Activated CD8-positive, alpha-beta memory T cell treated with anti-CD3 and anti-CD28 coated beads, Interleukin-2, amount 50 U/mL, for 4 hours (primary cell): ENCODE results near the gene TMEM121B.

Experiments
- DNase-seq: peaks from one replicate; pipeline ENCODE4 v3.0.0-alpha.2; 2020

The TMEM121B gene

DNA sequence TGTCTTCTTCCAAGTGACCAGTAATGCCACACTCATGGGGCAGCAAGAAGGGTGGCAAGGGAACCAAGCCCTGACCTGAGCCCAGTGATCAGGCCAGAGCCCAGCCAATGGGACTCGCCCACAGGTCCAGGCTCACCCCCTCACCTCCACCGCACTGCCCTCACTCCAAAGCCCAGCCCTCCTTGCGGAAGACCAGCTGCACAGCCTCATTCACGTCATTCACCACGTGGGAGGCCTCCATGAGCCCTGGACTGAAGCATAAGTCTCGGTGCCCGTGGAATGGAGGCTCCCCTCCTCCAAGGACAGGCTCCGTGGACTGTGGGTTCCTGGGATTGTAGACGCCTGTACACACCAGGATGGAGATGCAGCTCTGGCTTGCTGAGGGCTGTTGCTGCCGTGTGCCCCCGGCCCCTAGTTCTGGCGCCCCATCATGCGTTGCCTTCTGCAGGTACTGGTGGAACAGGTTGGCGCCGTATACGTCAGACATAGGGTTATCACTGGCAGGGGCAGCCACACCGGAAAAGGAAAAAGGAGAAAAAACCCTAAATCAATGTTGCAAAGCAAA lies 16.8 kb upstream of the TMEM121B start:
- DNase-seq = no peak

DNA sequence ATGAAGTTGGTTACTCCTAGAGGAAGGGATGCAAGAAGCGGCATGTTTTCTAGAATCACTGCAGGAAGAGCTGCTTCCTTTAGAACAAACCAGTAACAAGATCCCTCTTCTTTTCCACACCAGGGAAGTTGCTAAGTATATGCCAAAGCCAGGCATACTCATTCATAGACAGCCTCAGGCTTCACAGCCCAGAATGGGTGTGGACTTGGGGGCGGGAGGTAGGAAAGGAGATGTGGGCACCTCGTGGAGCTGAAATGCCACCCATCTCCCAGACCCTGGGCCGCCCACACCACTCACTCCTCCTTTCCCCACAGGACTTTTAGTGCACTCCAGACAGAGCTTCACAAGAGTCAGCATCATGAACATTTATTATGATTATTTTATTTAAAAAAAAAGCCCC lies 16.0 kb upstream of the TMEM121B start:
- no peak for DNase-seq

DNA sequence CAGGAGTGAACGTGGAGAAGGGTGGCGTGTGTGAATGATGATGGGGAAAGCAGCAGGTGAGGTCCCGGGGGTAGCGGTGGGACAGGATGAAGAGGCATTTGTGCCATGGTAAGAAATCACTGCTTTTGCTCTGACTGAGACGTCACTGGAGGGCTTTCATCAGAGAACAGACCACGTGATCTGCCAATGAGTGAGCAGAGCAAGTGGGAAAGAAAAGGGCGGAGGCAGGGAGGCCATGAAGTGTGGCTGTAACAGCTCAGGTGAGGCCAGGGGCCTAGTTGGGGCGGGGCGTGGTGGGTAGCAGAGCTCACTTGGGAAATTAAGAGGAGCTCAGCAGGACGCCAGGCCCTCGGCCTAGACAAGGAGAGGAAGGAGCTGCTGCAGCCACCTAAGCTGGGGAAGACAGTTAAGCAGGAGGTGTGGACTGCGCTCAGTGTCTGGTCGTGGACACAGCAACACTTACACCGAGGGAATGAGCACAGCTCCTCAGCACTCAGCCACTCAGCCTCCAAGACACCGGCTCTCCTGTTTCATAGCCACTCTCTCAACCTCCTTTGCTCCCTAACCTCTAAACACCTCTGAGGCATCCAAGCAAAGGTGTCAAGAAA lies 14.1 kb upstream of the TMEM121B start:
- no peak for DNase-seq

DNA sequence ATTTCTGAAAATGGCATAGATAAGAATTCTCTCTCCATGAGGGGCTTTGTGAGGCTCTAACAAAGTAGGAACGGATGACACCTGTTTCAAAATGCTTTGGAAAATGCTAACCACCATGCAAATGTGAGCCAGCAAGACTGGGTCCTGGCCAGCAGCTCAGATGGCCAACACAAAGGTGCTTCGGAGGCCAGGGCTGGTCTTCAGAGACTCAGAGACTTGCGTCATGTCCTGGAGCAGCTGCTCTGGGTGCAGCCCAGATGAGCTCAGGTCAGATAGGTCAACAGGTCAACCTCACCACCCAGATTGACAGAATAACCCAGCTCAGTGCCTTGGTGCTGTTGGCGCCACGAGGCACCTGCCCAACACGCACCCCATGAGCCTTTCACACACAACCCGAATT lies 12.0 kb upstream of the TMEM121B start:
- DNase-seq = no peak

DNA sequence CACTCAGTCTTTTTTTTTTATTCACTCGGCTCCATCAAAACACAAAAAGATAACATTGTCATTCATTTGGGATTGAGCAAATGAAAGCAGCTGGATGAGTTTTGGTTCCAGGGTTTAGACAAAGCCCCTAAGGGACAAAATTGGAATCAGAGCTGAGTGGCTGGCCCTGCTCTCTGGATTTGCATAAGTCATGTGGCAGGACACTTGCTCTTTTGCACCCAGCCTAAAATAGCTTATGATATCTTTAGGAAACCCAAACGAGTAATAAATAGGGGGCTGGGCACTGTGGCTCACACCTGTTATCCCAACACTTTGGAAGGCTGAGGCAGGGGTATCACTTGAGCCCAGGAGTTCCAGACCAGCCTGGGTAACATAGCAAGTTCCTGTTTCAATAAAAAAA lies 11.0 kb upstream of the TMEM121B start:
- DNase-seq = no peak

DNA sequence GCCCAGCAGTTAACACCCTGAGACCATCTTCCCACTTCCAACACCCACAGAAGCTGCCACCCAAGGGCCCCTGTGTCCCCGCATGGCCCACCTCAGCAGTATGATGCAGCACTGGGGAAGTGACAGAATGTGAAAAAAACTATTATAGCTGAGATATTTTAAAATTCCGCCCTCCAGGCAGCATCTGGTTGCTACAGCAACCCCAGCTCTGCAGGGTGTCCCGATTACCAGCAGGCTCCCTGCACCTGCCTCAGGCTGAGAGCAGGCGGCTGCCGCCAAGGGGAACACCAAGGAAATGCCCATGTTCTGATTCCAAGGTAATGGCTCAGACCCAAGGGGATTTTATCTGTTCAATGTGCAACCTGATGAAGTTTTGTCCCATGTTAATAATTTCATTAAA lies 10.5 kb upstream of the TMEM121B start:
- no peak for DNase-seq

DNA sequence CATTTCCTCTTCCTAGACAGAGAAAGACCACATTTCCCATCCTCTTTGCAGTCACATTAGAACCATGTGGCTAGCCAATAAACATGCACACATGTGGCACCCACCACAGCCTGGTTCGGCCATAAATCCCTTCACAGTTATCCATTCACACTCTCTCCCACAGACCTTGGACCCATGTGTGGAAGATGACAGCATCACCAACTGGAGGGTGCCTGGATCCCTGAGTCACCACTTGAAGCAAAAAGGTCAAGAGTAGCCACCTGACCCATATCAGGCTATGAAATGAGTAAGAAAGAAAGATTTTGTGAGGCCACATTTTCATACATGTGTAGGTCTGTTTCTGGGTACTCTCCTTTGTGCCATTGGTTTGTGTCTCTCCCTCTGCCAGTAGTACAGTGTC lies 9.0 kb upstream of the TMEM121B start:
- DNase-seq = no peak

DNA sequence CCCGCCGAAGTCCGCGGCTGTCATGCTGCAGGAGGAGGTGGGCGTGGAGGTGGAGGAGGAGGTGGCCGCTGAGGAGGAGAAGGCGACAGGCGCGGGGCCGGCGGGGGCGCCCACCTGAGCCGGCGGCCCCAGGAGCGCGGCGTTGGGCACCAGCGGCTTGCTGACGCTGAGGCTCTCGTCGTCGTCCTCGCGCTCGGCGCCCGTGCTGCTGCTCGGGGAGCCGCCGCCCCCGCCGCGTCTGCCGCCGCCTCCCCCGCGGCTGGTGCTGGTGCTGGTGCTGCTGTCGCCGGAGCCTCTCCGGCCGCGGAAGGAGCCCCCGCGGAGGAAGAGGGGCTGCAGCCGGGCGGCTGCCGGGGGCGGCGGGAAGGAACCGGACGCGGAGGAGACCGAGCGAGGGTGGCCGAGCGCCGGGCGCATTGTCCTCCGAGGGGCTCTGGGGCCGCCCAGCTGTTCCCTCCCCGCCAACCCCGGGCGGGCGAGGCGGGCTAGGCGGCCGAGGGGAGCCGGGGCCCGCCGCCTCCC lies 388 bp downstream of the TMEM121B start:
- DNase-seq = peak; percentile 41

DNA sequence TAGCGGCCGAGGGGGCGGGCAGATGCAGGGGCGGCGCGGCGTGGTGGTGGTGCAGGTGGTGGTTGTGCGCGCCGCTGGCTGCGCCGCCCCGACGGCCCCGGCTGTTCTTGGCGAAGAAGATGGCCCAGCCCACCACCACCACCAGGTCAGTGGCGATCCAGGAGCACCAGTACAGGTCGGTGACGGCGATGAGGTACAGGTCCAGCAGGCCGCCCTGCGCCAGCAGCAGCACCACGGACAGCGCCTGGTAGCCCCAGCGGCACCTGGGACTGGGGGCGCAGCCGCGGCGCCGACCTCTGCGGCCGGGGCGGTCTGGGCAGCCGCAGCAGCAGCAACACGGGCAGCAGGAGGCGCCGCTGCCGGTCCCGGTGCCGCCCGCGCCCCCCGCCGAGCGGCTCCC lies 879 bp downstream of the TMEM121B start:
- DNase-seq = peak; percentile 64

DNA sequence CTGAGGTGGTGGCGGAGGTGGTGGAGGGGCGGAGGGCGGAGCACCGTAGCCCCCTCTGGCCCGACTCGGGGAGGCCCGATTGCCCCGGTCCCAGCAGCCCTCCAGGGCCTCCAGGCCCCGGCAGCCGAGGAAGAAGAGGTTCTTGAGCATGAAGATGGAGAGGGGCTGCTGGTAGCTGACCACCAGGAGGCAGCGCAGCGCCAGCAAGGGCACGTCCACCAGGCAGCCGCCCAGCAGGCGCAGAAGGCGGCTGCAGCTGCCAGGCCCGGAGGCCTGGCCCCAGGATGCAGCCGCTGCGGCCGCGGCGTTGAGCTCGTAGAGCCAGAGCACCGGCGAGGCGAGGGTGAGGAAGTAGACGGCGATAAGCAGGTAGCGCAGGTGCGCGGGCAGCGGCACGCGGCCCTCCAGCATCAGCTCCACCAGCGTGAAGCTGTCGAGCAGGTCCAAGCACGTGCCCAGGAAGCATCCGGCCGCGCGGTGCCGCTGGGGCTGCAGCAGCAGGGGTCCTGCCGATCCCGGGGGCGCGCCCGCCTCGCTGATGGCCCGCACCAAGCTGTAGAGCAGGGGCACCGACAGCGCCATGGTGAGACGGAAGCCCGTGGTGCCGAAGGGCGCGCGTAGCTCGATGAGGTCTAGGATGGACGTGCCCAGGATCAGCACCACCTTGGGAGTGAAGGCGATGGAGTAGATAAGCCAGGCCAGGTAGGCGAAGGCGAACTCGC lies 1.5 kb downstream of the TMEM121B start:
- DNase-seq = no peak

DNA sequence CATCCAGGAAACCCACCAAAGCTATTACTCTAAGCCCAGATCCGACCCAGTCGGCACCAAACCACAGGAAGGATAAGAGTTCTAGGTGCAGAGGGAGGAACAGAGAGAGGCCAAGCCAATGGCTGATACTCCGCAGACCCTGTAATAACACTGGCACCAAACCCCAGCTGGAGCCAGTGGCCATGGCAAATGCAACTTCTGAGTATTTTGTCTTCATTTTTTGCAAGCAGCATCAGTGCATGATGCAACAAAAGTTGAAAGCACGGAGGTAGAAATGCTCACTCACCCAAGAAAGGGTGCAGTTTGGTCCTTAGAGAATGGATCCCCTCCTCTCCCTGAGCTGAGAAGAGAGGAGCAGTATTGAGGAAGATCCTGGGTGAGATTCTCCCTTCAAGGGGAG lies 2.8 kb downstream of the TMEM121B start:
- DNase-seq = no peak

DNA sequence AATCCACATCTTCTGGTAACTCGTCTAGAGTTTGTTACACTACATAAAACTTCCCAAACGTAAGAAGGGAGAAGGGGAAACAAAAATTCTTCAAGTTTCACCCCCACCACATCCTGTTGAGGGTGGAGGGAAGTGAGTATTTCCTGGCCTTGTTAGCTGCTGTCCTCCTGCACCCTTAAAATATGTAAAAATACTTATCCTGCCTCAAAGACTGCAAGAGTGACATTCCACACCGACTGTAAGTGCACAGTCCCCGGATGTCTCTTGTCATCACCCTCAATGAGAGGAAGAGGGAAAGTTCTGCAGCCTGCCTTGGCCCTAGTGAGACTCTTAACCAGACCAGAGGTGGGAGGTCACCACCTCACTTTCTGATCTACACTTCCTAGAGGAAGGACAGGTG lies 3.3 kb downstream of the TMEM121B start:
- no peak for DNase-seq

DNA sequence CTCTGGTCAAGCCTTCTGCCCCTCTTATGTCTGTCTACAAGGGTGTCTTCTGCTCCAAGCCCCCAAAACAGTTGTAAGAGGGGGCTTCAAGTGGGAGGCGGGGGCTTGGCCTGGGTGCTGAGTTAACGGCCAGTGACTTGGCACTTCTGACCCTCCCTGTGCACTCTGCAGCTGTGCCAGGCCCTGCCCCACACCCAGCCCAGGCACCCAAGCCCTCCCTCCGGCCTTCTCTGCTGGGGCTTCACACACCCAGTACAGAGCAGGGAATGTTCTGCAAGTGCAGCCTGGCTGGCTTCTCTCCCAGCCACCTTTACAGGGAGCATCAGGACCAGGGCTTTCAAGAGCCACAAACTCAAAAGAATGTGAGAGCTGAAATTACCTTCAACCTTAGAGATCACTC lies 3.8 kb downstream of the TMEM121B start:
- no peak for DNase-seq

DNA sequence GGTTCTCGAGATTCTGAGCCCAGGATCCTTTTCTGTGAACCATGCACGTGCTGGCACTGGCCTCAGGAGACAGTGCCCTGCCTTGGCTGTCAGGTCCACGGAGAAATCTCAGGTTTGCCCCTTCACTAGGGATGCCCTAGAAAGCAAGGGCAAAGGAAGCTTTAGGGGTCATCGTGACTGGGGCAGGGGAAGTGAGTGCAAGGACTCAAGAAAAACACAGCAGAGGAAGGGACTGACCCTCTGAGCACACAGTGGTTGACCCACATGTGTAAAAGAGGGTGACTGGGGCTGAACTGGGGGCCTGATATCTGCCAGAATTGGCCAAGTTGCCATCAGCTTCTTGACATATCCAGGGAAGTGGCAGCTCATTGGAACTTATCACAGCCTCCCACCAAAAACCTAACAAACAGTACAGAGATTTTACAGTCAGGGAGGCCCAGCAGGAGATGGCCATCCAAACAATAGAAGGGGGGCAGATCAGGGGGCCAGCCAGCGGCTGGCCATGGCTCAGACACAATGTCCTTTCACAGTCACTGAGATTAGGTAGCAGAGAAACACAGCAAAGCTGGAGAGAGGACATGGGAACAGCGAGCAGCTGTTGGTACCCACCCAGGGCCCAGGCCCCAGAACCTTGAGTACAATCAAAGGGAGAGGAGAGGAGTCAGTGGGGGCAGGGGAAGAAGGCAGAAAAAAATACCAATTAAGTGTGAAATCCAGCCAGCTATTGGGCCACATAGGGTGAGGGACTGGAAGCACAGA lies 4.4 kb downstream of the TMEM121B start:
- DNase-seq = no peak

DNA sequence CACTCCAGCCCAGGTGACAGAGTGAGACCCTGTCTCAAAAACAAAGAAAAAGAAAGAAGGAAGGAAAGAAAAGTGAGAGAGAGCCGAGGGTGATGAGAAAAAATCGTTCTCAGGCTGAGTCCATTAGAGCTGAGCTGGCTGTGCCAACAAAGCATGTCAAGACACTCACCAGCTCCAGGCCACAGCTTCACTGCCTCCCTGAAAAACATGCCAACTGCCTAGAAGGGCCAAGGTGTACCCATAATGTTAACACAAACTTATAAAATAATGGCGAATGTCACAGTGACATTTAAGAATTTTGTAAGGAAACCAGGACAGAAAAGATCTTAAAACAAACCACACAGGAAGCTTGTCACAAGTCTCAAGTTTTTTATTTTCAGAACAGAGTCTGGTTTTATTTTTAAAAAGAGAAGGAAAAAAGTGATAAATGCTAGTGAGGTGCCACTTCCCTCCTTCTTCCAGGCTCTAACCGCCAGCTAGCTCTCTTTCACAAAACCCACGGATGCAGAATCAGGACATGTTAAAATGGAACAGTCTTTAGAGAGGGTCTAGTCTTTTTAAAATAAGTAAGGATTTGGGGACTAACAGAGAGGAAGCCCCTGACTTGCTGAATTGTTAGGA lies 5.1 kb downstream of the TMEM121B start:
- DNase-seq = no peak

DNA sequence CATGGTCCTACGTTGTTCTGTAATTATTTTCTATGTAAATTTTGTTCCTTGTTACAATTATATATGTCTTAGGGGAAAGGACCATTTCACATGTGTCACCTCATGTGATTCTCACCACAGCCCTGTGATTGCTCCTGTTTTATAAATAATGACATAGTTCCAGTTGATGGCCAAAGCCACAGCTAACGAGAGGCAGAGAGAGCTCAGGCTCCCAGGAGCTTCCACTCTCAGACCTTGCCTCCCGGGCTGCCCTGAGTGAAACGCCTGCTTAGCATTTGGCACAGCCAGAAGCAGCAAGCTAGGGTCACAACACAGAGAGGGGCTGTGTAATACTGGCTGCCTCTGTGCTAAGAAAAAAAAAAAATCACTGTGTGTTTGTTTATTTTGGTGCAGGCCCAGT lies 5.9 kb downstream of the TMEM121B start:
- no peak for DNase-seq

DNA sequence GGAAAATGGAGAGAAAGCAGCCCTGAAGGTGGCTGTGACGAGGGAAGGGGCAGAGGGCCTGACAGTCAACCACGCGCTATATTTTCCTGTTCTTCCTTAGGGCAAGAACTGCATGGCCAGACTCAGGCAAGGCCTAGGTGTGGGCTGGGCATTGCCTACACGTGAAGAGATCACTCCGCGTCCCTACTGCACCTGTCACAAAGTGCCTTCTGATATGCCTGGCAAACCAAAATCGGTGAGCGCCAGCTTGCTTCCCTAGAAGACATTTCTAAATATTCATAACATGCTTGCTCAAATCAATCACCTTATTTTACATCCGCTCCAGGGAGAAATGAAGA lies 6.3 kb downstream of the TMEM121B start:
- no peak for DNase-seq

DNA sequence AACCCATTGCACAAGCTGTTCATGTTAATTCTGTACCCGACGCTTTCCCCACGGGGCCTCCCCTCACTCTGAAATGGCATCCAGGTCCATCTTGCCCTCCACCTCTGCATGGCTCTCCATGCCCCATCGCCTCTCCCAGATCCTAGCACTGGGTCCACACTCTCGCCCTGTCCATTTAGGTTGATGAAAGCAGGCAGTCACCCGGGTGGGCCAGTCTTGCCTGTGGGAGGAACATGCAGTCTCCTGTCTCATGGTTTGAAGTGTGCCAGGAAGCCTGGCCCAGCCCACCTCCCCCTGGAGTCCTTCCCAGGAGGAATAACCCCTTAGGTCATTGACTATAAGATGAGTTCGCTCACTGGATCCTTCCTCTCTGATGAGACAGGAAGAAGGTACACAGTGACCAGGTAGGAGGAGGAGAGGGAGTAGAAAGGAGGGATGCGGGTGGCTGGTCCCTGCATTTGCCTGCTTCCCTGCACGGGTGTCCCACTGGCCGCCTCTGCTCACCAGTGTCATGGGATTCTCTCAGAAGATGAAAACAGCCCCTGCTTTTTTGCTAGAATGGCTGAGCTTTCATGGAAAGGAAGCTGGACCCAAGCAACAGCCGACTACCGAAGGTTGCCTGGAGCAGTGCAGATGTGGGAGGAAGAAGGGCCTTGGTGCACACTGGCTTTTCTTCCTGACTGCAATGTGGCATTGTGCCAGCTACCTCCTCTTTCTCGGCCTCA lies 6.8 kb downstream of the TMEM121B start:
- DNase-seq = no peak

DNA sequence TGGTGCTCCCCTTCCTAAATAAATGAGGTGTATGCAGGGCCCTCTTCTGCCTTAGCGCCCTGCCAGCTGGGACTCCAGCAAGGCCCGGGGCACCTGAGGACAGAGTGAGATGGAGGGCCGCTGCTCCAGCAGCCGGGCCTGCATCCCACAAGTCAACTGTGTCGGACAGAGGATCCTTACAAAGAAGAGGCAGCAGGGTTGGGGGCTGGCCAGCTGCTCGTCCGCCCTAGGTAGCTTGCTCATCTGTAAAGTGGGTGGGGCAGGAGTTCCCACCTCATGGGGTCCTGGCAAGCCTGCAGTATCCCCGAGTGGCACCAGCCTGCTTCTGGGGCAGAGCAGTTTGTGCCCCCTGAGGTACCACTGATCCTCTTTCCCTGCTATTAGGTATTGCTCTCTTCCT lies 7.6 kb downstream of the TMEM121B start:
- DNase-seq = no peak

DNA sequence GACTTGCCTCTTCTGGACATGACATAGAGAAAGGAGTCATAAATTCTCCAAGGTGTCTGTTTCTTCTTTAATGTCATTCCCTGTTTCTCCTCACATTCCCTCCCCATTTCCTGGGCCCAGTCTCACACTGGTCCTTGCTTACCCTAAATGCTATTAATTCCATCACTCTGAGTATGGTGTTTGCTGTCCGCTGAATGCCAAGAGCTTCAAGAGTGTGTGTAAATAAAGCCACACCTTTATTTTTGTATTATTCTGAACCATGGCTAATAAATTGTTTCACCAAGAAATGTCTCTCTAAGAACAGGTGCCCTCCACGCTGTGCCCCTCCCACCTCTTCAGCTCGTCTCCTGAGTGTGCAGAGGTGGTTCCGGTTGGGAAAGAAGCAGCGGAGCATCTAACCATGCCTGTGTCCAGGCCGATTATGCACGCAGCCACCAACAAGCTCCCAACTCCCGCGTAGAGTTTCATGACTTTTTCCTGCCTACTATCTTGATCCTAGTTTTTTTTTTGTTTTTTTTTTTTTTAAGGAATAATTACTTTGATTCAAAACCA lies 8.6 kb downstream of the TMEM121B start:
- DNase-seq = no peak

DNA sequence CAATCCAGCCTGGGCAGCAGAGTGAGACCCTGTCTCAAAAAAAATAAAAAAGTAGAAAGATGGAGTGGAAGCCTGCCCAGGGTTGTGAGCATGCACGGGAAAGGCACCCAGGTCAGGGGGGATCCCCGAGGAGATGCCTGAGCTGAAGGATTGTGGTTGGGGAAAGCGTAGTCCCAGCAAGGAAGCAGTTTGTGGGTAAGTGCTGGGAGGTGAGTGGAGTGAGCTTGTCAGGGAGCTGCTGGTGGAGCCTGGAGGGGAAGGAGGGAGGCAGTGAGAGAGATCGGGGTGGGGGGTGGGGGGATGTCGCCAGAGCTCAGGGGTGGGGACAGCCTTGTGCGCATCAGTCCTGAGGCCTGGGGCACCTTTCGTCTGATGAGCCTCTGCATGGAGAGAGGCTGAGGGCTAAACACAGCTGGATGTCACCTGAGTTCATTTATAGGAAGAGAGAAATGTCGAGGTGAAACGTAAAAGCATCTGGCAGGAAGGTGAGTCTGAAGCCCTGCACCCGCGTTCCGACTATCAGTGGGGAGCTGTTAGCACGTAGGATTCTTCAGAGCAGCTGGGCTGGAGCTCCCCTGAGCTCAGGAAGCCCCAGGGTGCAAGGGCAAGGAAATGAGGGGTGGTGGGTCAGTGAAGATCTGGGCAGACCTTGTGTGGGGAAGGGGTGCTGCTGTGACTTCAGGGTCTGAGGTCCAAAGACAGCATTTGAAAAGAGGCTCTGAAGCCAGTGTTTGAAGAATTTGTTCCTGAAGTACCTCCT lies 10.2 kb downstream of the TMEM121B start:
- DNase-seq = no peak

DNA sequence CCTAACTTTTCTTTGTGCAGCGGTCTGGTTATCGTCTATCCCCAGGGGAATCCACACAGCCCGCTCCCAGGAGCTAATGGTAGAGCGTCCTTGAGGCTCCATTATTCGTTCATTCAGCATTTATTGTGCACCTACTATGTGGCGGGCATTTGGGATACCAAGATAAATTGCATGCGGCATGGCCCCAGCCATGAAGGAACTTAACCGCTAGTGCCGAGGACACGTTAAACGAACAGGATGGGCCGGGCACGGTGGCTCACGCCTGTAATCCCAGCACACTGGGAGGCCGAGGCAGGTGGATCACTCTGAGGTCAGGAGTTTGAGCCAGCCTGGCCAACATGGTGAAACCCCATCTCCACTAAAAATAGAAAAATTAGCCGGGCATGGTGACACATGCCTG lies 11.2 kb downstream of the TMEM121B start:
- no peak for DNase-seq
